ENCODE measurements around the gene ARMCX1.
"Not testable (repeated sequence)": the region's sequence is repeated elsewhere in the genome, so short reads cannot be mapped to it uniquely, and the experiment has no call there.

The ARMCX1 gene

GRCh38 chrX:101550362-101550750, at the start of gene ARMCX1:
Gene ARMCX1 (plus strand): TSS chrX:101550547. CDS start chrX:101552931, 2,384 bp downstream.
- DNase-seq = peak; percentile 37

- not testable (repeated sequence) for DNase-seq
Observed at GRCh38 chrX:101502929-101503328, 47.4 kb upstream of the ARMCX1 start.

GRCh38 chrX:101507372-101507771, 43.0 kb upstream of the ARMCX1 start:
- DNase-seq = no peak

GRCh38 chrX:101507986-101508385, 42.4 kb upstream of the ARMCX1 start:
- DNase-seq = no peak

GRCh38 chrX:101530944-101531343, 19.4 kb upstream of the ARMCX1 start:
- no peak for DNase-seq

- DNase-seq = no peak
Observed at GRCh38 chrX:101539116-101539515, 11.2 kb upstream of the ARMCX1 start.

- no peak for DNase-seq
Observed at GRCh38 chrX:101550751-101551379, 518 bp downstream of the ARMCX1 start.

GRCh38 chrX:101551380-101551767, 1.0 kb downstream of the ARMCX1 start:
- no peak for DNase-seq

- DNase-seq = no peak
Observed at GRCh38 chrX:101552714-101553113, 2.4 kb downstream of the ARMCX1 start.

GRCh38 chrX:101564651-101565050, 14.3 kb downstream of the ARMCX1 start:
- DNase-seq = no peak

- DNase-seq = peak; percentile 7
Observed at GRCh38 chrX:101595739-101596419, 45.5 kb downstream of the ARMCX1 start.

- DNase-seq = not testable (repeated sequence)
Observed at GRCh38 chrX:101599592-101599991, 49.2 kb downstream of the ARMCX1 start.

GRCh38 chrX:101602077-101602476, 51.7 kb downstream of the ARMCX1 start:
- DNase-seq = no peak
